GM18951 (cell line): ENCODE measurements around the gene PLCB1.
"Not testable (repeated sequence)": the region's sequence is repeated elsewhere in the genome, so short reads cannot be mapped to it uniquely, and the experiment has no call there.

Experiments used
- POLR2A ChIP-seq: IDR thresholded peaks from 4 replicates; pipeline ENCODE4 v1.6.1; 2011; ENCODE audit warnings: mild to moderate bottlenecking; ENCODE audit not compliant: insufficient read length, insufficient read depth; ENCODE audit errors: extremely low read depth
- in situ Hi-C: fragments of 300-500 bp; cut with MboI; formaldehyde crosslinking; loops from one replicate; pipeline ENCODE4 v1.12.0; 2022; ENCODE audit warnings: low sequenced_read_pairs, mixed read lengths, inconsistent platforms; ENCODE audit not compliant: unreplicated experiment

The PLCB1 gene

GRCh38 chr20:8573686-8574085 is 441.6 kb downstream of the PLCB1 start:
- no peak for TF ChIP-seq POLR2A
- in situ Hi-C loops = no loop called here

- no peak for TF ChIP-seq POLR2A
- in situ Hi-C loops = no loop called here
These were observed 443.0 kb downstream of the PLCB1 start for GRCh38 chr20:8575114-8575513.

GRCh38 chr20:8578161-8578865 is 446.2 kb downstream of the PLCB1 start:
- TF ChIP-seq POLR2A = no peak
- in situ Hi-C loops = no loop called here

GRCh38 chr20:8579035-8579434 is 447.0 kb downstream of the PLCB1 start:
- TF ChIP-seq POLR2A = no peak

GRCh38 chr20:8581446-8582183 is 449.5 kb downstream of the PLCB1 start:
- in situ Hi-C loops = no loop called here
- TF ChIP-seq POLR2A = no peak

More at GRCh38 chr20:8579035-8579434, 447.0 kb downstream of the PLCB1 start:
- in situ Hi-C loops = no loop called here

GRCh38 chr20:8583012-8583565 is 451.0 kb downstream of the PLCB1 start:
- no peak for TF ChIP-seq POLR2A
- in situ Hi-C loops = no loop called here

- in situ Hi-C loops = no loop called here
These were observed 451.5 kb downstream of the PLCB1 start for GRCh38 chr20:8583566-8584043.

GRCh38 chr20:8587251-8587650 is 455.2 kb downstream of the PLCB1 start:
- in situ Hi-C loops = no loop called here
- TF ChIP-seq POLR2A = no peak

More at GRCh38 chr20:8583566-8584043, 451.5 kb downstream of the PLCB1 start:
- TF ChIP-seq POLR2A = no peak

GRCh38 chr20:8587810-8588209 is 455.7 kb downstream of the PLCB1 start:
- in situ Hi-C loops = no loop called here

GRCh38 chr20:8589956-8590355 is 457.9 kb downstream of the PLCB1 start:
- in situ Hi-C loops = no loop called here
- TF ChIP-seq POLR2A = no peak

More at GRCh38 chr20:8587810-8588209, 455.7 kb downstream of the PLCB1 start:
- TF ChIP-seq POLR2A = no peak

GRCh38 chr20:8600910-8601541 is 469.0 kb downstream of the PLCB1 start:
- in situ Hi-C loops = not testable (repeated sequence)

- in situ Hi-C loops = no loop called here
- no peak for TF ChIP-seq POLR2A
These were observed 469.5 kb downstream of the PLCB1 start for GRCh38 chr20:8601542-8601912.

GRCh38 chr20:8602389-8603116 is 470.5 kb downstream of the PLCB1 start:
- no peak for TF ChIP-seq POLR2A
- in situ Hi-C loops = no loop called here
